Glutamatergic neuron (in vitro differentiated cells): ENCODE data around the gene HM13. TPM values are rescaled to one million over a fixed set of nuclear protein-coding genes. Genes with fewer than 3 reads are reported as not detected.

Source experiments
- DNase-seq: peaks from one replicate; pipeline ENCODE4 v3.0.0; 2022
- H3K27ac Mint-ChIP-seq: one replicate; pipeline ENCODE4 v1.8.0; 2020; ENCODE audit warnings: mild to moderate bottlenecking, mixed read lengths, inconsistent platforms; ENCODE audit not compliant: unreplicated experiment
- H3K27me3 Mint-ChIP-seq: one replicate; pipeline ENCODE4 v1.8.0; 2020; ENCODE audit warnings: mild to moderate bottlenecking, moderate library complexity, mixed read lengths, inconsistent platforms; ENCODE audit not compliant: unreplicated experiment
- H3K36me3 Mint-ChIP-seq: one replicate; pipeline ENCODE4 v1.8.0; 2020; ENCODE audit warnings: mild to moderate bottlenecking, mixed read lengths, inconsistent platforms; ENCODE audit not compliant: unreplicated experiment
- H3K4me1 Mint-ChIP-seq: one replicate; pipeline ENCODE4 v1.8.0; 2020; ENCODE audit warnings: mild to moderate bottlenecking, low read depth, mixed read lengths, inconsistent platforms; ENCODE audit not compliant: unreplicated experiment
- H3K4me3 Mint-ChIP-seq: one replicate; pipeline ENCODE4 v1.8.0; 2020; ENCODE audit warnings: mild to moderate bottlenecking, mixed read lengths, inconsistent platforms; ENCODE audit not compliant: unreplicated experiment
- H3K9me3 Mint-ChIP-seq: one replicate; pipeline ENCODE4 v1.8.0; 2020; ENCODE audit warnings: mild to moderate bottlenecking, moderate library complexity, mixed read lengths, inconsistent platforms; ENCODE audit not compliant: unreplicated experiment
- total RNA-seq: library from RNA; stranded (reverse); fragmentation: NEBNext Ultra II Directional; extraction: Animal tissue kit (Norgen Biotek cat#: 25700); gene quantifications from one replicate; pipeline ENCODE4 v1.2.1, GENCODE V29; 2021; ENCODE audit not compliant: unreplicated experiment
- TF ChIP-seq, protein P1 (sequence below): fragments of 200-600 bp; sonication (generic); IDR thresholded peaks from one replicate; pipeline ENCODE4 v1.5.0; 2021; ENCODE audit not compliant: partially characterized antibody, unreplicated experiment

The HM13 gene
- total RNA-seq, 1 donor from 2014 or later = 320 TPM

DNA sequence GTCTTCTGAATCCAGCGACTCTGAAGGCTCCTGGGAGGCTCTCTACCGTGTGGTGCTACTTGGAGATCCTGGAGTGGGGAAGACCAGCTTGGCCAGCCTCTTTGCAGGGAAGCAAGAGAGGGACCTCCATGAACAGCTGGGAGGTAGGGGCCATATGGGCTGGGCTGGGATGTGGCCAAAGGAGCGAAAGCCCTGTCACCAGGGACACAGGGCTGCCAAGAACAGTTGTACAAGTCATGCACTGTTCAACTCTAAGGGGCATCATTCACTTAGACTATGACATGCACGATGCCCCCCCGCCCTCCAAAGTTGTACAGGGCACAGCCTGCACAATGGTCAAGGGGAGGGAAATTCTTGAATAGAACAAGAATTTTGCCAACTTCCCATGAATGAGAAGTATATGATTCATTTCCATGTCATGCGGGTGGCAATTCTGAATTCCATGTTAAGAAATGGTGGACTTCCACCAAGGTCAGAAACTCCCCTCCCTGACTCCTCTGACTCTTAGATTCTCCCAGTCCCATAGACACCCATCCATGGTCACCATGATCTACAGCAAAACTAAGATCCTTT, 37.5 kb upstream of the HM13 start:
- peaks cover 8% of the 10 kb centered on the region for H3K4me1 Mint-ChIP-seq
- peaks cover 19% of the 10 kb centered on the region for H3K36me3 Mint-ChIP-seq
- H3K27ac Mint-ChIP-seq = no peak overlapping the region
- TF ChIP-seq, protein P1, sequence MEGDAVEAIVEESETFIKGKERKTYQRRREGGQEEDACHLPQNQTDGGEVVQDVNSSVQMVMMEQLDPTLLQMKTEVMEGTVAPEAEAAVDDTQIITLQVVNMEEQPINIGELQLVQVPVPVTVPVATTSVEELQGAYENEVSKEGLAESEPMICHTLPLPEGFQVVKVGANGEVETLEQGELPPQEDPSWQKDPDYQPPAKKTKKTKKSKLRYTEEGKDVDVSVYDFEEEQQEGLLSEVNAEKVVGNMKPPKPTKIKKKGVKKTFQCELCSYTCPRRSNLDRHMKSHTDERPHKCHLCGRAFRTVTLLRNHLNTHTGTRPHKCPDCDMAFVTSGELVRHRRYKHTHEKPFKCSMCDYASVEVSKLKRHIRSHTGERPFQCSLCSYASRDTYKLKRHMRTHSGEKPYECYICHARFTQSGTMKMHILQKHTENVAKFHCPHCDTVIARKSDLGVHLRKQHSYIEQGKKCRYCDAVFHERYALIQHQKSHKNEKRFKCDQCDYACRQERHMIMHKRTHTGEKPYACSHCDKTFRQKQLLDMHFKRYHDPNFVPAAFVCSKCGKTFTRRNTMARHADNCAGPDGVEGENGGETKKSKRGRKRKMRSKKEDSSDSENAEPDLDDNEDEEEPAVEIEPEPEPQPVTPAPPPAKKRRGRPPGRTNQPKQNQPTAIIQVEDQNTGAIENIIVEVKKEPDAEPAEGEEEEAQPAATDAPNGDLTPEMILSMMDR = no peak
- H3K27me3 Mint-ChIP-seq = peaks cover 31% of the 10 kb centered on the region
- no peak overlapping the region for H3K4me3 Mint-ChIP-seq
- H3K9me3 Mint-ChIP-seq = peaks cover 16% of the 10 kb centered on the region
- peak; percentile 51 for DNase-seq

DNA sequence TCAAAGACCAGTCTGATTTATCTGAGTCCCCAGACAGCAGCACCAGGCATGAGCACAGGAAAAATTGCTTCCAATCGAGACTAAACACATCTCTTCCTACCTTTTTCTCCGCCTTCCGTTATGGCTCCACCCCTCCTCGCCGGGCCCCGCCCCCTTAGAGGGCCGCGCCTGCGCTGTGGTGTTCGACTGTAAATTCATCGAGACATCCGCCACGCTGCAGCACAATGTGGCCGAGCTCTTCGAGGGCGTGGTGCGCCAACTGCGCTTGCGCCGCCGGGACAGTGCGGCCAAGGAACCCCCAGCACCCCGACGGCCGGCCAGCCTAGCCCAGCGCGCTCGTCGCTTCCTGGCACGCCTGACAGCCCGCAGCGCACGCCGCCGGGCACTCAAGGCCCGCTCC, 30.2 kb upstream of the HM13 start:
- DNase-seq = peak; percentile 88
- Mint-ChIP-seq H3K4me3 (peak overlapping the region; percentile 49), H3K27me3 (peaks cover 19% of the 10 kb centered on the region), H3K27ac (no peak overlapping the region), H3K9me3 (peaks cover 2% of the 10 kb centered on the region), H3K4me1 (no peaks in the 10 kb centered on the region), H3K36me3 (peaks cover 7% of the 10 kb centered on the region)
- TF ChIP-seq, protein P1 = no peak

DNA sequence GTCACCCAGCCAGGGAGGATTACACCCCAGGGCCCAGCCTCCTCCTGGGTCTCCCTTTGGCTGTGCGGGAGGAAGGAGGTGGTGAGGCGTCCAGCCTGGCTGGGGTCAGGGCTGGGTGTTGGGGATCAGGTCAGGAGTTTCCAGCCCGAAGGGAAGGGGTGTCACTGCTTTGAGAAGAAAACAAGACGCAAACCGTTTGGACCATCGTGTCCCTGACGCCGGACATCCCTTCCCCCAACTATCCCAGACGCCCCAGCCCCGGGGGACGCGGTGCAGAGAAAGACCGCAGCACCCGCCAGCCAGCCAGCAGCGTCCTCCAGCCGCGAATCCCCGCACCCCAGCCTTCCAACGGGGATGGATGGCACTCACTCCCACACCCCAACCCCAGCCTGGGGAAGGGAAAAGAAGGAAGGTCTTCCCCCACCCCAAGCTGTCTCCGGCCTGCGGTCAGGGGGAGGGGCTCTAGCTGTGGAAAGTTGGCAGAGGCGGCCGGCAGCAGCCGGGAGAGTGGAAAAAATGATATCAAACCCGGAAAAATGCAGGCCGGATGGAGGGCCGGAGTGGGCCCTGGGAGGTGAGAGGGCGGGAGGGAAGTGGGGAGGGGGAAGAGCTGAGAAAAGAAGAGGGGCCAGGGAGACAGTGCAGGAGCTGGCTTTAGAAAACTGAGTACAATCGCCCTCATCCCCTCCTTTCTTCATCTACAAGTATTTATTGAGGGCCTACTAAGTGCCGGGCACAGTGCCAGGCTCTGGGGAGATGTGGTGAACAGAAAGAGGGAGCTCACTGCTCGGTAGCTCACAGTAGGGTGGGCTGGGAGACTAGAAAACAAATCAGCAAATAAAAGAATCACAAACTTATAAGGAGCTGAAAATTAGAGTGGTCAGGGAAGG, 28.5 kb upstream of the HM13 start:
- H3K27me3 Mint-ChIP-seq = peaks cover 19% of the 10 kb centered on the region
- TF ChIP-seq, protein P1 = no peak
- no peaks in the 10 kb centered on the region for H3K4me1 Mint-ChIP-seq
- DNase-seq = peak; percentile 69
- peak overlapping the region; percentile 27 for H3K4me3 Mint-ChIP-seq
- H3K9me3 Mint-ChIP-seq = no peaks in the 10 kb centered on the region
- H3K36me3 Mint-ChIP-seq = peaks cover 7% of the 10 kb centered on the region
- no peak overlapping the region for H3K27ac Mint-ChIP-seq

DNA sequence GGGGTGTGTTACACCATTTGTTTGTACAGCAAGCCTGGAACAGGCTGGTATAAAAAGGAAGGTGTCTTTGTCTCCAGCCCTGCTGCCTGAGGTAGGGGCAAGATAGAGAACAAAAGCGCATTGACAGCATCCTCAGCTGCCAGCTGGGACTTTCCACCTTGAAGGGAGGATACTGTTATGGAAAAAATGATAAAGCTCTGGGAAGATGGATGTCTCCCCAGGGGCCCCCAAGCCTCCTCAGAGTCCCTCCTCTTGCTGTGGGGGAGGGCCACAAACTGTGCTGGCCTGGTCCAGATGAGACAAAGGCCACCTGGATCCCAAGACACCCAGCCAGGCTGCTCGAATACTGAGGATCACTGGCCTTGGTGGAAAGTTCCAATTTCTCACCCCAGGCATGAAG, 26.1 kb upstream of the HM13 start:
- TF ChIP-seq, protein P1 = no peak
- Mint-ChIP-seq H3K4me1 (no peaks in the 10 kb centered on the region), H3K4me3 (no peak overlapping the region), H3K36me3 (peaks cover 7% of the 10 kb centered on the region), H3K27ac (no peak overlapping the region), H3K9me3 (peaks cover 2% of the 10 kb centered on the region), H3K27me3 (peaks cover 16% of the 10 kb centered on the region)
- no peak for DNase-seq

DNA sequence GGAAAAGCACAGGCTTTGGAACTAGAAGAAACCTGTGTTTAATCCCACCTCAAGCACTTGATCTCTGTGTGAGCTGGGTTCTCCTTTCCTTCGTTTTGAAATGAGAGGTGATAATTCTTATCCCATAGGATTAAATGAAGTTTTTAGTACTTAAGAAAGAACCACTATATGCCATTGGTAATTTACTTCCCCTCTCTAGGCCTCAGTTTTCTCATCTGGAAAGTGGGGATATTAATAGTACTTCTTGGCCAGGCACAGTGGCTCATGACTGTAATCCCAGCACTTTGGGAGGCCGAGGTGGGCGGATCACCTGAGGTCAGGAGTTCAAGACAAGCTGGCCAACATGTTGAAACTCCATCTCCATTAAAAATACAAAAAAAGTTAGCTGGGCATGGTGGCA, 25.1 kb upstream of the HM13 start:
- H3K4me3 Mint-ChIP-seq = no peak overlapping the region
- H3K9me3 Mint-ChIP-seq = peaks cover 2% of the 10 kb centered on the region
- H3K4me1 Mint-ChIP-seq = no peaks in the 10 kb centered on the region
- TF ChIP-seq, protein P1 = no peak
- no peak overlapping the region for H3K27ac Mint-ChIP-seq
- no peak for DNase-seq
- H3K27me3 Mint-ChIP-seq = peaks cover 10% of the 10 kb centered on the region
- peaks cover 7% of the 10 kb centered on the region for H3K36me3 Mint-ChIP-seq
